DLD1 (cell line): Measurements from ENCODE around the gene BAIAP2.

ENCODE experiments used
- in situ Hi-C: cut with HindIII; loops from 2 replicates; pipeline ENCODE4 v1.10.0; 2017; ENCODE audit warnings: low sequenced_read_pairs

The BAIAP2 gene

GRCh38 chr17:81049973-81050551, 15.1 kb downstream of the BAIAP2 start:
- in situ Hi-C loops, result no loop called here

- in situ Hi-C loops, result no loop called here
Observed at GRCh38 chr17:81050645-81051625, 16.0 kb downstream of the BAIAP2 start.

- in situ Hi-C loops, result no loop called here
Observed at GRCh38 chr17:81052199-81052997, 17.4 kb downstream of the BAIAP2 start.

GRCh38 chr17:81053041-81053970, 18.4 kb downstream of the BAIAP2 start:
- in situ Hi-C loops, result no loop called here

- in situ Hi-C loops, result no loop called here
Observed at GRCh38 chr17:81054308-81054707, 19.4 kb downstream of the BAIAP2 start.

GRCh38 chr17:81054881-81055370, 20.0 kb downstream of the BAIAP2 start:
- in situ Hi-C loops, result no loop called here

GRCh38 chr17:81056312-81056711, 21.4 kb downstream of the BAIAP2 start:
- in situ Hi-C loops, result no loop called here

GRCh38 chr17:81057079-81057730, 22.3 kb downstream of the BAIAP2 start:
- in situ Hi-C loops, result no loop called here

GRCh38 chr17:81057777-81058176, 22.8 kb downstream of the BAIAP2 start:
- in situ Hi-C loops, result no loop called here

- in situ Hi-C loops, result no loop called here
Observed at GRCh38 chr17:81058263-81058871, 23.4 kb downstream of the BAIAP2 start.

- in situ Hi-C loops, result no loop called here
Observed at GRCh38 chr17:81059026-81059425, 24.1 kb downstream of the BAIAP2 start.

GRCh38 chr17:81060416-81060815, 25.5 kb downstream of the BAIAP2 start:
- in situ Hi-C loops, result no loop called here

GRCh38 chr17:81061027-81061735, 26.2 kb downstream of the BAIAP2 start:
- in situ Hi-C loops, result no loop called here

GRCh38 chr17:81062014-81062780, 27.2 kb downstream of the BAIAP2 start:
- in situ Hi-C loops, result no loop called here

GRCh38 chr17:81063106-81064093, 28.4 kb downstream of the BAIAP2 start:
- in situ Hi-C loops, result no loop called here

- in situ Hi-C loops, result no loop called here
Observed at GRCh38 chr17:81064678-81065475, 29.9 kb downstream of the BAIAP2 start.
